ENCODE measurements around the gene ZNF582.

DNA sequence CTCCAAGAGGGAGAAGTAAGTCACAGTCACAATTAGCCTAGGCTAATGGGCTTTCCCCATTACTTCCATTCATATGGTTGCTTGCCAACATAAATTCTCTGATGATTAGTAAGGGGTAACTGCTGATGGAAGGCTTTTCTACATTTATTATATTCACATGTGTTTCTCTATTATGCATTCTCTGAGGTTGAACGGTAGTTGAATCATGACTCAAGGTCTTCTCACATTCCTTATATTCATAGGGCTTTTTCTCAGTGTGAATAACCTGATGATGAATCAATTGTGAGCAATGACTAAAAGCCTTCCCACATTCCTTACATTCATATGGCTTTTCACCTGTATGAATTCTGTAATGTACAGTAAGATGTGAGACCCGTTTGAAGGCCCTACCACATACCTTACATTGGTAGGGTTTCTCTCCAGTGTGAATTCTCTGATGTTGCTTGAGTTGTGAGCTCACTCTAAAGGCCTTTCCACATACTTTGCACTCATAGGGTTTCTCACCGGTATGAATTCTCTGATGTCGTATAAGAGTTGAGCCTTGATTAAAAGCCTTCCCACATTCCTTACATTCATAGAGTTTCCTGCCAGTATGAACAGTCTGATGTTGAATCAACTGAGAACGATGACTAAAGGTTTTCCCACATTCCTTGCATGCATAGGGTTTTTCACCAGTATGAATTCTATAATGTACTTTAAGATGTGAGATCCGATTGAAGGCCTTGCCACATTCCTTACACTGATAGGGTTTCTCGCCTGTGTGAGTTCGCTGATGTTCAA, 9.3 kb downstream of the ZNF582 start:
- TF ChIP-seq ZFP30 (CRISPR knock-in tag; IDR thresholded peaks at IDR 0.05), result no peak
- TF ChIP-seq, protein P1, sequence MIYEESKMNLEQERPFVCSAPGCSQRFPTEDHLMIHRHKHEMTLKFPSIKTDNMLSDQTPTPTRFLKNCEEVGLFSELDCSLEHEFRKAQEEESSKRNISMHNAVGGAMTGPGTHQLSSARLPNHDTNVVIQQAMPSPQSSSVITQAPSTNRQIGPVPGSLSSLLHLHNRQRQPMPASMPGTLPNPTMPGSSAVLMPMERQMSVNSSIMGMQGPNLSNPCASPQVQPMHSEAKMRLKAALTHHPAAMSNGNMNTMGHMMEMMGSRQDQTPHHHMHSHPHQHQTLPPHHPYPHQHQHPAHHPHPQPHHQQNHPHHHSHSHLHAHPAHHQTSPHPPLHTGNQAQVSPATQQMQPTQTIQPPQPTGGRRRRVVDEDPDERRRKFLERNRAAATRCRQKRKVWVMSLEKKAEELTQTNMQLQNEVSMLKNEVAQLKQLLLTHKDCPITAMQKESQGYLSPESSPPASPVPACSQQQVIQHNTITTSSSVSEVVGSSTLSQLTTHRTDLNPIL (CRISPR knock-in tag; IDR thresholded peaks at IDR 0.05; ENCODE audit: low read depth), result no peak
- TF ChIP-seq, protein P2, sequence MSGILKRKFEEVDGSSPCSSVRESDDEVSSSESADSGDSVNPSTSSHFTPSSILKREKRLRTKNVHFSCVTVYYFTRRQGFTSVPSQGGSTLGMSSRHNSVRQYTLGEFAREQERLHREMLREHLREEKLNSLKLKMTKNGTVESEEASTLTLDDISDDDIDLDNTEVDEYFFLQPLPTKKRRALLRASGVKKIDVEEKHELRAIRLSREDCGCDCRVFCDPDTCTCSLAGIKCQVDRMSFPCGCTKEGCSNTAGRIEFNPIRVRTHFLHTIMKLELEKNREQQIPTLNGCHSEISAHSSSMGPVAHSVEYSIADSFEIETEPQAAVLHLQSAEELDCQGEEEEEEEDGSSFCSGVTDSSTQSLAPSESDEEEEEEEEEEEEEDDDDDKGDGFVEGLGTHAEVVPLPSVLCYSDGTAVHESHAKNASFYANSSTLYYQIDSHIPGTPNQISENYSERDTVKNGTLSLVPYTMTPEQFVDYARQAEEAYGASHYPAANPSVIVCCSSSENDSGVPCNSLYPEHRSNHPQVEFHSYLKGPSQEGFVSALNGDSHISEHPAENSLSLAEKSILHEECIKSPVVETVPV (CRISPR knock-in tag; IDR thresholded peaks at IDR 0.05), result no peak
- TF ChIP-seq, protein P3, sequence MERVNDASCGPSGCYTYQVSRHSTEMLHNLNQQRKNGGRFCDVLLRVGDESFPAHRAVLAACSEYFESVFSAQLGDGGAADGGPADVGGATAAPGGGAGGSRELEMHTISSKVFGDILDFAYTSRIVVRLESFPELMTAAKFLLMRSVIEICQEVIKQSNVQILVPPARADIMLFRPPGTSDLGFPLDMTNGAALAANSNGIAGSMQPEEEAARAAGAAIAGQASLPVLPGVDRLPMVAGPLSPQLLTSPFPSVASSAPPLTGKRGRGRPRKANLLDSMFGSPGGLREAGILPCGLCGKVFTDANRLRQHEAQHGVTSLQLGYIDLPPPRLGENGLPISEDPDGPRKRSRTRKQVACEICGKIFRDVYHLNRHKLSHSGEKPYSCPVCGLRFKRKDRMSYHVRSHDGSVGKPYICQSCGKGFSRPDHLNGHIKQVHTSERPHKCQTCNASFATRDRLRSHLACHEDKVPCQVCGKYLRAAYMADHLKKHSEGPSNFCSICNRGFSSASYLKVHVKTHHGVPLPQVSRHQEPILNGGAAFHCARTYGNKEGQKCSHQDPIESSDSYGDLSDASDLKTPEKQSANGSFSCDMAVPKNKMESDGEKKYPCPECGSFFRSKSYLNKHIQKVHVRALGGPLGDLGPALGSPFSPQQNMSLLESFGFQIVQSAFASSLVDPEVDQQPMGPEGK (CRISPR knock-in tag; IDR thresholded peaks at IDR 0.05; ENCODE audit: borderline replicate concordance), result no peak
